Vagina (tissue), 2 donors: ENCODE measurements around the gene ZNF521. TPM values are rescaled to one million over a fixed set of nuclear protein-coding genes. Genes with fewer than 3 reads are reported as not detected.

ENCODE experiments used
- DNase-seq, 2 donors: peaks; one replicate each; pipeline ENCODE4 v3.0.0-alpha.2; 2017; ENCODE audit errors: extremely low spot score in 2 of 2
- H3K27ac ChIP-seq: fragments of 200-600 bp; sonication (generic); one replicate; pipeline ENCODE4 v1.5.1; 2019
- H3K27me3 ChIP-seq: fragments of 200-600 bp; sonication (generic); one replicate; pipeline ENCODE4 v1.5.1; 2019
- H3K36me3 ChIP-seq, 2 donors: fragments of 200-600 bp; sonication (generic); one replicate each; pipeline ENCODE4 v1.5.1; 2017 to 2019
- H3K4me1 ChIP-seq: fragments of 200-600 bp; sonication (generic); one replicate; pipeline ENCODE4 v1.5.1; 2019
- H3K4me3 ChIP-seq, 2 donors: fragments of 200-600 bp; sonication (generic); 1 replicate in 1 of 2; 2 replicates in 1 of 2; pipeline ENCODE4 v1.5.1; 2016 to 2019
- H3K9me3 ChIP-seq: fragments of 200-600 bp; sonication (generic); one replicate; pipeline ENCODE4 v1.5.1; 2019
- CTCF ChIP-seq, 3 experiments: fragments of 450-650 bp in 2 of 3; fragments of 200-600 bp in 1 of 3; sonication (generic) in 1 of 3; IDR thresholded peaks; one replicate each; pipeline ENCODE4 v1.5.1; 2017 to 2019; ENCODE audit warnings: antibody characterized with exemption in 3 of 3, mild to moderate bottlenecking in 2 of 3, moderate library complexity in 2 of 3
- POLR2A ChIP-seq, 2 donors: fragments of 450-650 bp; IDR thresholded peaks; one replicate each; pipeline ENCODE4 v1.6.1; 2017; ENCODE audit warnings: antibody characterized with exemption in 2 of 2, mild to moderate bottlenecking in 2 of 2, moderate library complexity in 2 of 2
- POLR2AphosphoS5 ChIP-seq, 2 donors: sonication (generic); formaldehyde crosslinking; IDR thresholded peaks; one replicate each; pipeline ENCODE4 v1.9.0; 2017; ENCODE audit warnings: antibody characterized with exemption in 2 of 2, mild to moderate bottlenecking in 2 of 2, low read depth in 1 of 2; ENCODE audit not compliant: insufficient read depth in 1 of 2
- intact Hi-C: fragments of 100-400 bp; cut with DNase I; formaldehyde crosslinking; loops from one replicate; pipeline ENCODE4 v1.15.1; 2023
- total RNA-seq: library from RNA; depleted of rRNA; stranded (reverse); fragments of >200 nt; gene quantifications from one replicate; pipeline ENCODE4 v1.2.3, GENCODE V29; 2016

Gene ZNF521
- total RNA-seq, 1 donor from 2014 or later: 18.7 TPM

GRCh38 chr18:25177631-25178030, 174.3 kb downstream of the ZNF521 start:
- Histone ChIP-seq H3K9me3 (no peaks in the 10 kb centered on the region), H3K27ac (no peak overlapping the region), H3K36me3 (no peaks in the 10 kb centered on the region), H3K4me1 (no peaks in the 10 kb centered on the region), H3K4me3 (no peak overlapping the region), H3K27me3 (no peaks in the 10 kb centered on the region)
- no peak for TF ChIP-seq POLR2AphosphoS5 (IDR thresholded peaks at IDR 0.05; ENCODE audit: insufficient read depth in 1 of 2, low read depth in 1 of 2)
- no peak for TF ChIP-seq CTCF (IDR thresholded peaks at IDR 0.05)
- no peak for TF ChIP-seq POLR2A (IDR thresholded peaks at IDR 0.05)
- no peak for DNase-seq
- intact Hi-C loops: no loop called here

DNA sequence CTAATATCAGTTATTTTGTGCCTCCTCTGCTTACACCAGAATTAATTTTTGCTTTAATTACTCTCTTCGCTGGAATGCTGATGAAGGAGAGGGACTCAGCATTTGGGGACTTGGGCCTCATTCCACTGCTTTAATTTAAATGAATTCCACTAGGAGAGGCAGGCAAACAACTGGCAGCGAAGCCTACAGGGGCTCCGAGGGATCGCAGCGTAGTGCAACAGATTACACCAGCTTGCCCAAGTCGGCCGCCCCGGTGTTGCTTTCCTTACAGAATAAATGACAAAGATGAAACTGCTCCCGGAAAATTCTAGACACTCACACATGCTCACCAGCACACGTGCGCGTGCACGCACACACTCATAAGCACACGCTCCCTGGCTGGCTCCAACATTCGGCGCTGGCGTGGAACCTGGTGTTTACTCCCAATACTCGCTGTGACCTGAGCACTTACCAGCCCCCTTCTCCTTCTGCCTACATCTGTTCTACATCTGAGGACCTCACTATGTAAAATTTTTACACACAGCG, 175.4 kb downstream of the ZNF521 start:
- Histone ChIP-seq H3K9me3 (no peaks in the 10 kb centered on the region), H3K27ac (no peak overlapping the region), H3K4me3 (no peak overlapping the region), H3K27me3 (no peaks in the 10 kb centered on the region), H3K4me1 (peaks cover 5% of the 10 kb centered on the region), H3K36me3 (no peaks in the 10 kb centered on the region)
- no peak for DNase-seq
- TF ChIP-seq CTCF (IDR thresholded peaks at IDR 0.05) (no peak), POLR2A (IDR thresholded peaks at IDR 0.05) (no peak), POLR2AphosphoS5 (IDR thresholded peaks at IDR 0.05; ENCODE audit: insufficient read depth in 1 of 2, low read depth in 1 of 2) (no peak)
- intact Hi-C loops: no loop called here

DNA sequence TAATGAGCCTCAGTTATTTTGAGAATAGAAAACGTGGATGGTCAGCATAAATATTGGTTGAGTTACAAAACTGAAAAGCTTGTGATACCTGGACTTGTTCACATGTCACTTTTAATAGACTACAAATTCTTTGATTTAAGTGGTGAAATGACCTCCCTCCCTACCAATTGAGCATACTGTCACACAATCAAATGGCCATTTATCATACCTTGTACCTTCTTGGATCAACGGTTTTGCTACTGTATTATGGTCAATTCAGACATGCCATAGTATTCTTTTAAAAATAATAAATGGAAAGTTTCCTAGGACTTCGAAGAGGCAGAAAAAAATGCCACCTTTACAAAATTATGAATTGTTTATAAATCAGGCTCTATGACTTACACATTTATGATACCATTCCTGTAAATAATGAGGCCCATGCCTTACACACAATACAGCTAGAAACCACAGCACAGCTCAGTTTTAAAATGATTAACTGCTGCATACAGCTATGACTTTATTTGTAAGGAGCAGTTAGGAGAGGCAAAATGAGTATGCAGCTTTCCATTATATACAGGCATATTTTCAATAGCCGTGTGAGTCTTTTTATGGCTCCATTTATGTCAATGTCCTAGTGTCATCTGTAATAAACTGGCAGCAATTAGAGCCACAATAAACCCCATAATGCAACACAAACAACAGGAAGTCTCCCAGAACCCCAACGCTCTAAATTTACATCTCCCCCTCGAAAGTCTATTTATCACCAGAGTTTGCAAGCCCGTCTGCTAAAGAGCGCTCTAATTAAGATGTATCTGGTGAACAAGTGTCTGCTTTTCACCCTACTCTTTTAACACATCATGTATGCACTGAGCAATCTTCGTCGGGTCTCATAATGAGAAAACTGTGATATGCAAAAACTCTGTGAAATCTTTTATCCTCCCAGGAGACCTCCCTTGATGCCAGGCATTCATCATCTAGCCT, 176.1 kb downstream of the ZNF521 start:
- H3K4me1 ChIP-seq: peaks cover 10% of the 10 kb centered on the region
- H3K4me3 ChIP-seq: no peak overlapping the region
- H3K27me3 ChIP-seq: no peaks in the 10 kb centered on the region
- no peak overlapping the region for H3K27ac ChIP-seq
- intact Hi-C loops: no loop called here
- DNase-seq: no peak
- no peaks in the 10 kb centered on the region for H3K9me3 ChIP-seq
- TF ChIP-seq POLR2A (IDR thresholded peaks at IDR 0.05) (no peak), POLR2AphosphoS5 (IDR thresholded peaks at IDR 0.05; ENCODE audit: insufficient read depth in 1 of 2, low read depth in 1 of 2) (no peak), CTCF (IDR thresholded peaks at IDR 0.05) (no peak)
- no peaks in the 10 kb centered on the region for H3K36me3 ChIP-seq

DNA sequence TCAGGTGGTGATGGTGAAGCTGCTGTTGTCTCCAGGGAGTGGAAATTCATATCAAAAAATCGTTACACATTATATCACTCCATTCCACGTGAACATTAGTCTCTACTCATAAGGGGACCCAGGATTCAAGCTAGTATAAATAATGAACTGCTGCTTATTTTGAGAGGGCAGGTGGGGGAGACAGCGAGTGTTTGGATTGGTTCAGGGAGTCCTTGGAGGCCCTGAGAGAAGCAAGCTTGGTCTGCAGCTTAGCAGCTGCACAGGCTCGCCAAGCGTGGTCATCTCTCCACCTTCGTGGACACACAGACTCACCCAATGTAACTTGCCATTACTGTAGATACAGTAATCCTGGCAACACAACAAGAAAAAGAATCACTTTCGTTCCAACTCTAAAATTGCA, 177.6 kb downstream of the ZNF521 start:
- no peak for DNase-seq
- Histone ChIP-seq H3K36me3 (no peaks in the 10 kb centered on the region), H3K4me1 (peaks cover 10% of the 10 kb centered on the region), H3K4me3 (no peak overlapping the region), H3K9me3 (no peaks in the 10 kb centered on the region), H3K27me3 (no peaks in the 10 kb centered on the region), H3K27ac (no peak overlapping the region)
- TF ChIP-seq CTCF (IDR thresholded peaks at IDR 0.05) (no peak), POLR2AphosphoS5 (IDR thresholded peaks at IDR 0.05; ENCODE audit: insufficient read depth in 1 of 2, low read depth in 1 of 2) (no peak), POLR2A (IDR thresholded peaks at IDR 0.05) (no peak)
- intact Hi-C loops: no loop called here

DNA sequence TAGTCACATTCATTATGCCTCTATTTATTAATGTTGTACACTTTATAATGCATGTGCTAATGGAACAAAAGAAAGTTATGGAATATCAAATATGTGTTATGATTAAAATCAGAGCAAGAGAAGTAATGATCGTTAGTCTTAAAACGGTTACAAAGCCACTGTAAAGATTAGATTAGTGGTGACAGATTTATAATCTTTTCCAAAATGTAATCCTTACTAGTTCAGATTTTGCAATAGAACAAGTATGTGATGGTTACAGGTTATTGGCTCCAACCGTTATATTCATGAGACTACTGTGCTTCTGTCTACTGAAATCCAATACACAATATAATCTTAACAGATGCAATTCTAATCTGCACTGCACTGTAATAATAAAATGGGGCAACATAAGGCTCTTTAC, 180.6 kb downstream of the ZNF521 start:
- intact Hi-C loops: no loop called here
- Histone ChIP-seq H3K4me3 (no peak overlapping the region), H3K27ac (no peak overlapping the region), H3K27me3 (no peaks in the 10 kb centered on the region), H3K9me3 (no peaks in the 10 kb centered on the region), H3K4me1 (peaks cover 10% of the 10 kb centered on the region), H3K36me3 (no peaks in the 10 kb centered on the region)
- no peak for DNase-seq
- TF ChIP-seq POLR2AphosphoS5 (IDR thresholded peaks at IDR 0.05; ENCODE audit: insufficient read depth in 1 of 2, low read depth in 1 of 2) (no peak), POLR2A (IDR thresholded peaks at IDR 0.05) (no peak), CTCF (IDR thresholded peaks at IDR 0.05) (no peak)
